Right lobe of liver (tissue), 6 donors: ENCODE results near the gene ARHGAP12. TPM values are rescaled to one million over a fixed set of nuclear protein-coding genes. Genes with fewer than 3 reads are reported as not detected.

ENCODE experiments used
- ATAC-seq, 4 donors: fragments of 200-7000 bp; cut with Tn5 transposase; one replicate each; pipeline ENCODE4 v1.9.1; 2020; ENCODE audit warnings: mild to moderate bottlenecking in 4 of 4, moderate library complexity in 4 of 4
- DNase-seq, 3 donors: peaks; one replicate each; pipeline ENCODE4 v3.0.0-alpha.2; 2020
- H3K27ac ChIP-seq, 3 donors: fragments of 200-600 bp; one replicate each; pipeline ENCODE4 v1.8.0; 2022
- H3K27me3 ChIP-seq, 2 donors: fragments of 200-600 bp; one replicate each; pipeline ENCODE4 v1.8.0; 2022
- H3K36me3 ChIP-seq, 4 donors: fragments of 200-600 bp; sonication (generic) in 1 of 4; one replicate each; pipeline versions ENCODE4 v1.5.1 to v1.8.0; 2017 to 2022; ENCODE audit warnings: control low read depth in 1 of 4
- H3K4me1 ChIP-seq, 4 donors: fragments of 200-600 bp; sonication (generic) in 1 of 4; one replicate each; pipeline versions ENCODE4 v1.5.1 to v1.8.0; 2017 to 2022; ENCODE audit warnings: control low read depth in 1 of 4
- H3K4me3 ChIP-seq, 3 donors: fragments of 200-600 bp; one replicate each; pipeline ENCODE4 v1.8.0; 2022
- H3K9me3 ChIP-seq, 4 donors: fragments of 200-600 bp; sonication (generic) in 1 of 4; one replicate each; pipeline versions ENCODE4 v1.5.1 to v1.8.0; 2017 to 2022; ENCODE audit warnings: control low read depth in 1 of 4
- POLR2A ChIP-seq: fragments of 450-650 bp; IDR thresholded peaks from one replicate; pipeline ENCODE4 v1.6.1; 2017; ENCODE audit warnings: antibody characterized with exemption, mild to moderate bottlenecking
- WGBS: methylation state at CpG from one replicate; pipeline ENCODE4 v1.1.6; 2018; ENCODE audit warnings: low coverage, low lambda C conversion rate; ENCODE audit not compliant: insufficient coverage; ENCODE audit errors: missing lambda C conversion rate; 5-methylcytosine and 5-hydroxymethylcytosine counted together
- intact Hi-C, 2 donors: fragments of 100-400 bp; cut with DNase I; formaldehyde crosslinking; loops; one replicate each; pipeline versions ENCODE4 v1.11.2 to v1.14.1; 2022
- total RNA-seq, 6 experiments: library from RNA; depleted of rRNA in 2 of 6; stranded (reverse); fragments of >200 nt in 2 of 6; fragmentation: NEBNext Ultra II Directional in 3 of 6; extraction: Animal tissue kit (Norgen Biotek cat#: 25700) in 3 of 6; gene quantifications; one replicate each; pipeline versions ENCODE4 v1.1.0 to v1.2.4, GENCODE V29; 2016 to 2023
- TF ChIP-seq, protein P1 (sequence below), 4 donors: fragments of 200-600 bp in 3 of 4; fragments of 450-650 bp in 1 of 4; IDR thresholded peaks; one replicate each; pipeline versions ENCODE4 v1.5.1 to v1.8.0; 2016 to 2022; ENCODE audit warnings: antibody characterized with exemption in 4 of 4, mild to moderate bottlenecking in 2 of 4
- donor health status: DM: no; HTN: yes; CAD: no.
- donor health status: DM: no; HTN: no; CAD: no.
- donor health status: DM: no; HTN: no; CAD: no.
- donor health status: DM: no; HTN: yes; CAD: no.
- donor health status: DM: no; HTN: yes; CAD: no.

The ARHGAP12 gene
- total RNA-seq, 6 experiments from 2014 or later = 12.1 to 24.8 (median 17.6) TPM

DNA sequence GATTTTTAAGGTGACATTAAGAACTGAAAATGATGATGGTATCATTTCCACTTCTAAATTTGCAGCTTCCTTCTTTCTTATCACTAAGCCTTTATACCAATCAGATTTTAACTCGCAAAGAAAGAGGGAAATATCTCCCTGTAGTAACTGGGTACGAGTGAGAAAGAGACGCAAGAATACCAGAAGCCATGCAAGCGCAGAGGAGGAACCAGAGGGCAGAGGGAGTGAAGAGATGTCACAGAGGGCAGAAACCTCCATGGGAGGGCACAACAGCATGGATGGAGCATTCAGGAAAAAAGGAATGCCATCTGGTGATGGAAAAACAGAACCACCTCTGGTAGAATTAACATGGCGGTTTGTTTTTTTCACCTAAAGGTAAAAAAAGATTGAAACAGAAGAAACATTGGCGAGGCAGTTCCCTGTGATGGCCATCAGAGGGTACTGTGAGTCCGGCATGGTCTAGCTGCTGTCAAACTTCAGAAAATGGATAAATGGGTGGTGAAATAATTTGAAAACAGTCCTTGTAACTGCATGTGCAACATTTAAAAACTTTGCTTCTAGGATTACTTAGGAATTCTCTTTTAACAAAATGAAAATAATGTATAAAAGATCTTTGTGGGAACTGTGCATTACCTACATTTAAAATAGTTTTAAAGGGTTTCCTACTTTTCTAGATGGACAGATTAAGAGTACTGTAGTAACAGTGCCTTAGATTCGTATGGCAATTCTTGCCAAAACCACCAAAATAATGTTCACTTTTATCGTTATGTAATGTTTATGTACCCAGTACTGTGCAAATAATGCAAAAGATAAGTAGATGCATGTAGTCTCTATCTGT, 91.8 kb downstream of the ARHGAP12 start:
- Histone ChIP-seq H3K9me3 (no peaks in the 10 kb centered on the region), H3K4me3 (no peak overlapping the region), H3K27ac (no peak overlapping the region), H3K4me1 (no peaks in the 10 kb centered on the region), H3K27me3 (no peaks in the 10 kb centered on the region), H3K36me3 (no peaks in the 10 kb centered on the region)
- DNase-seq (no peak), ATAC-seq (peak; percentile 69 to 75 (median 74))
- intact Hi-C loops = no loop called here
- WGBS = 73% methylated on average over 9 of the region's 9 CpGs
- TF ChIP-seq, protein P1, sequence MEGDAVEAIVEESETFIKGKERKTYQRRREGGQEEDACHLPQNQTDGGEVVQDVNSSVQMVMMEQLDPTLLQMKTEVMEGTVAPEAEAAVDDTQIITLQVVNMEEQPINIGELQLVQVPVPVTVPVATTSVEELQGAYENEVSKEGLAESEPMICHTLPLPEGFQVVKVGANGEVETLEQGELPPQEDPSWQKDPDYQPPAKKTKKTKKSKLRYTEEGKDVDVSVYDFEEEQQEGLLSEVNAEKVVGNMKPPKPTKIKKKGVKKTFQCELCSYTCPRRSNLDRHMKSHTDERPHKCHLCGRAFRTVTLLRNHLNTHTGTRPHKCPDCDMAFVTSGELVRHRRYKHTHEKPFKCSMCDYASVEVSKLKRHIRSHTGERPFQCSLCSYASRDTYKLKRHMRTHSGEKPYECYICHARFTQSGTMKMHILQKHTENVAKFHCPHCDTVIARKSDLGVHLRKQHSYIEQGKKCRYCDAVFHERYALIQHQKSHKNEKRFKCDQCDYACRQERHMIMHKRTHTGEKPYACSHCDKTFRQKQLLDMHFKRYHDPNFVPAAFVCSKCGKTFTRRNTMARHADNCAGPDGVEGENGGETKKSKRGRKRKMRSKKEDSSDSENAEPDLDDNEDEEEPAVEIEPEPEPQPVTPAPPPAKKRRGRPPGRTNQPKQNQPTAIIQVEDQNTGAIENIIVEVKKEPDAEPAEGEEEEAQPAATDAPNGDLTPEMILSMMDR (IDR thresholded peaks at IDR 0.05) = peak; percentile 44 to 62 (median 58)
- TF ChIP-seq POLR2A = no peak

DNA sequence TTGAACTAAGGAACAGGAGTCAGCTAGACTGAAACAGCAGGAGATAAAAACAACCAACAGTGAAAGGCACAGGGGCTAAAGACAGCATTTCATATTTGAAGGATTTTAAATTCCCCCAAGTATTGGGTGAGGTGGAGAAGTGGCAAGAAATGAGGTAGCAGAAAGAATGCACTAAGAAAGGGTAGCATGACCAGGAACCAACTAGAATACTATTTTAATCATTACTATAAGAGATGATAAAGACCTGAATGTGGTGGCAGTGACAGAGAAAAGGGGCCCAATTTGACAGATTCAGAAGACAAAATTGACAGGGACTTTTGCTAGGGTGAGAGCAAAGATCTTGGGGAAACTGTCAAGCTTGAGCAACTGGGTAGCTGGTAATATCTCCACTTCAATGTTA, 94.9 kb downstream of the ARHGAP12 start:
- intact Hi-C loops = no loop called here
- DNase-seq (no peak), ATAC-seq (no peak)
- Histone ChIP-seq H3K36me3 (peaks cover 0 to 3% (median 0%) of the 10 kb centered on the region in 4 donors), H3K4me1 (no peaks in the 10 kb centered on the region), H3K27ac (no peak overlapping the region), H3K9me3 (no peaks in the 10 kb centered on the region), H3K4me3 (no peak overlapping the region), H3K27me3 (no peaks in the 10 kb centered on the region)
- TF ChIP-seq, protein P1 (IDR thresholded peaks at IDR 0.05) = no peak
- TF ChIP-seq POLR2A = no peak

DNA sequence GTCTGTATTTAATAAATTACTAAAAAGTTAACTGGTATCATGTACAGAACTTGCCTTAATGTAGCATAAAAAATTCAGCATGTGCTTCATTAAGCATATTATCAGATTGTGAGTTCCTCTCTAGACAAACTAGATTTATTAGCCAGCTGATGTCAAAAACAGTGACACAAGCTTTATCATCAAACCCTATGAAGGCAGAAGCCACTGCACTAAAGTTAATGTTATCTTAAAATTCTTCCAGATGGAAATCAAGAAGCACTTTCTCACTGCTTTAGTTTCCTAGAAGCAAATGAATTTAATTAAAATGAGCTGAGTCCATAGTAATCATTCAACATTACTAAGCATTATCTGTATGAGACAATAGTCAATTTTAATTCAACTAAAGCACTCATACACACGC, 96.4 kb downstream of the ARHGAP12 start:
- TF ChIP-seq POLR2A = no peak
- Histone ChIP-seq H3K4me1 (no peaks in the 10 kb centered on the region), H3K27ac (no peak overlapping the region), H3K9me3 (no peaks in the 10 kb centered on the region), H3K36me3 (peaks cover 0 to 3% (median 0%) of the 10 kb centered on the region in 4 donors), H3K27me3 (no peaks in the 10 kb centered on the region), H3K4me3 (no peak overlapping the region)
- no peak for DNase-seq
- intact Hi-C loops = no loop called here
- WGBS = 92% methylated on average over 1 of the region's 1 CpG
- no peak for ATAC-seq

DNA sequence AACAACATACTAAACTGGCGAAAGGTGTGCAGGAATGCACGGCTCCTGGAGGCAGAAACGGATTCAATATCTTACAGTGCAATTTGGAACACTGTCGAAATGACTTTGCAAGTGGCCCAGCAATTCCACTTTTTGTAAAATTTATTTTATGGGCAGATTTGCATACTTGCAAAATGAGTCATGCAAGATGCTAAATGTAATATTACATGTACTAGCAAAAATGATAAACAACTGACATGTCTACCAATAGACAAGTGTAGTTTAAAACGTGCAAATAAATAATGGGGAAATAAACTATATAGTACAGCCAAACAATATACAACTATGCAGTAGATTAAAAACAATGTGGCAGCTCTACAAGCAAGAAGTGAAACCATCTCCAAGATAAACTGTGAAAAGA, 97.7 kb downstream of the ARHGAP12 start:
- TF ChIP-seq POLR2A = no peak
- TF ChIP-seq, protein P1 (IDR thresholded peaks at IDR 0.05) = no peak
- no peak for ATAC-seq
- intact Hi-C loops = no loop called here

DNA sequence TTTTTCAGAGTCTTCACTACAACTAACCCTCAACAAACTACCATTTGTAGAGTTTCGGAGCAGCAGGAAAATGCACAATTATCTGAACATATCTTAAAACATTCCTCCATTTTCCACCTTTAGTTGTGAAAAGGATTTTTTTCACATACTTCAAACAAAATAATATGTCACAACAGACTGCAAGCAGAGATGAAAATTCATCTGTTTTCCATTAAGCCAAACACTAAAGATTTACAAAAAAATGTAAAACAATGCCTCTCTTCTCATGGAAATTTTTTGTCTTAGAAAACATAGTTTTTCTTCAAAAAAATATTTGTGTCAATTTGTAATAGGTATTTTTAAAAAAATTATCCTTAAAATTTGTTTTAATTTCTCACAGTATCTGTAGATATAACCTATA, 98.9 kb downstream of the ARHGAP12 start:
- Histone ChIP-seq H3K27me3 (no peaks in the 10 kb centered on the region), H3K4me3 (no peak overlapping the region), H3K27ac (no peak overlapping the region), H3K36me3 (peaks cover 0 to 3% (median 0%) of the 10 kb centered on the region in 4 donors), H3K4me1 (no peaks in the 10 kb centered on the region), H3K9me3 (no peaks in the 10 kb centered on the region)
- DNase-seq = no peak
- 100% methylated on average over 1 of the region's 1 CpG for WGBS
- TF ChIP-seq POLR2A = no peak
- TF ChIP-seq, protein P1 (IDR thresholded peaks at IDR 0.05) = no peak
- ATAC-seq = no peak
- intact Hi-C loops = no loop called here

More for the DNA sequence above, 97.7 kb downstream of the ARHGAP12 start:
- 85% methylated on average over 5 of the region's 5 CpGs for WGBS
- Histone ChIP-seq H3K4me3 (no peak overlapping the region), H3K27me3 (no peaks in the 10 kb centered on the region), H3K9me3 (no peaks in the 10 kb centered on the region), H3K4me1 (no peaks in the 10 kb centered on the region), H3K27ac (no peak overlapping the region), H3K36me3 (peaks cover 0 to 3% (median 0%) of the 10 kb centered on the region in 4 donors)
- DNase-seq = no peak
